Coronary artery (tissue), 2 donors: ENCODE results near the gene ARAF.
"Not testable (repeated sequence)": the region's sequence is repeated elsewhere in the genome, so short reads cannot be mapped to it uniquely, and the experiment has no call there.

Source experiments
- DNase-seq: peaks from one replicate; pipeline ENCODE4 v3.0.0-alpha.2; 2017; ENCODE audit warnings: low spot score
- H3K27ac ChIP-seq, 2 donors: fragments of 200-600 bp; sonication (generic); one replicate each; pipeline ENCODE4 v1.5.1; 2016 to 2019
- H3K4me3 ChIP-seq: fragments of 200-600 bp; sonication (generic); 2 replicates; pipeline ENCODE4 v1.5.1; 2016; ENCODE audit warnings: mild to moderate bottlenecking, moderate library complexity
- TF ChIP-seq, protein P1 (sequence below): fragments of 200-600 bp; sonication (generic); IDR thresholded peaks from one replicate; pipeline ENCODE4 v1.5.1; 2019; ENCODE audit warnings: antibody characterized with exemption

The ARAF gene

DNA sequence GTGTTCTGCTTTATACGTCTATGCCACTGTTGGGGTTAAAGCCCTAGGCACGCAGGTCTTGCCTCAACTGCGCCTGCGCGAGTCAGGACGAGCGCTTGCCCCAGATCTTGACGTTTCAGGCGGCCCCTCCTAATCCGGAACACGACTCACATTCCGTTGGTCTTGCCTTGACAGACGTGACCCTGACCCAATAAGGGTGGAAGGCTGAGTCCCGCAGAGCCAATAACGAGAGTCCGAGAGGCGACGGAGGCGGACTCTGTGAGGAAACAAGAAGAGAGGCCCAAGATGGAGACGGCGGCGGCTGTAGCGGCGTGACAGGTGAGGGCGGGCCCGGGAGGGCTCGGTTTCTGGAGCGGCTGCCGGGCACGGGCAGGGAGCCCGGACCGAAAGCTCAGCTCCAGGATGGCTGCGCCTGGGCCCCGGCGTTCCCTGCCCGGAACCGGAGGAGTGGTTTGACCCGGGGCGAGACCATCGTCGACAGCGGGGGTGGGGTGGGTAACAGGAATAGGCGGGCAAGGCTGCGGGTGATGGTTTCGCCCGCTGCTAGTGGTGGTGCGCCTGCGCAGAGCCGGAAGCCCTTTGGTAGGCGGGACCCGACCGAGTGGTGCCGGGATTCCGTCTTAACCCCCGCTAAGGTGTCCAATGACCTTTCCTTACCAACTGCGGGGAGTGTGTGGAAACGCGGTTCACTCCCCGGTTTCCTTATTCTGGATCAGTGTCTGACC is at the start of gene ARAF:
TSS of gene ARAF (plus strand) at position 272 of the 725 bp plus-strand sequence. CDS start 1,763 bp downstream, outside the sequence.
- H3K4me3 ChIP-seq = peak within 1 kb of the TSS; percentile 71
- H3K27ac ChIP-seq = peak within 1 kb of the TSS; percentile 85 to 90
- peak; percentile 97 for DNase-seq
- TF ChIP-seq, protein P1, sequence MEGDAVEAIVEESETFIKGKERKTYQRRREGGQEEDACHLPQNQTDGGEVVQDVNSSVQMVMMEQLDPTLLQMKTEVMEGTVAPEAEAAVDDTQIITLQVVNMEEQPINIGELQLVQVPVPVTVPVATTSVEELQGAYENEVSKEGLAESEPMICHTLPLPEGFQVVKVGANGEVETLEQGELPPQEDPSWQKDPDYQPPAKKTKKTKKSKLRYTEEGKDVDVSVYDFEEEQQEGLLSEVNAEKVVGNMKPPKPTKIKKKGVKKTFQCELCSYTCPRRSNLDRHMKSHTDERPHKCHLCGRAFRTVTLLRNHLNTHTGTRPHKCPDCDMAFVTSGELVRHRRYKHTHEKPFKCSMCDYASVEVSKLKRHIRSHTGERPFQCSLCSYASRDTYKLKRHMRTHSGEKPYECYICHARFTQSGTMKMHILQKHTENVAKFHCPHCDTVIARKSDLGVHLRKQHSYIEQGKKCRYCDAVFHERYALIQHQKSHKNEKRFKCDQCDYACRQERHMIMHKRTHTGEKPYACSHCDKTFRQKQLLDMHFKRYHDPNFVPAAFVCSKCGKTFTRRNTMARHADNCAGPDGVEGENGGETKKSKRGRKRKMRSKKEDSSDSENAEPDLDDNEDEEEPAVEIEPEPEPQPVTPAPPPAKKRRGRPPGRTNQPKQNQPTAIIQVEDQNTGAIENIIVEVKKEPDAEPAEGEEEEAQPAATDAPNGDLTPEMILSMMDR = no peak

DNA sequence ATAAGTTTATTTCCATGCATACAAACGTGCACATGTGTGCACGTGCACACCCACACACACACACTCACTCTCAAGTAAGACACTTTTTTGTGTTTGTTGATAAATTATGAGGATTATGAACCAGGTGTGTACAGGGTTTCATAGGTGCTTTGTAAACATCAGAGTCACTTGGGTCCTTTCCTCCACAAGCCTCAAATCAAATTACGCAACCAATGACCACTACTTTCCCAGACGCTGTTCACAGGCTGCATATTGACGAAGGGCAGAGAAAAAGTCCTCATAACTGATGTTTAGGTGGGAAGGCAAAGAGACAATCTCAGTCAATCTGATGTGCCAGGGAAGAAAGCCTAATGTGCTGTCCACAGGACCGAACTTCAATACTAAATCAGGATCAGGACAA is 48.6 kb upstream of the ARAF start:
- not testable (repeated sequence) for DNase-seq, H3K27ac ChIP-seq, H3K4me3 ChIP-seq

DNA sequence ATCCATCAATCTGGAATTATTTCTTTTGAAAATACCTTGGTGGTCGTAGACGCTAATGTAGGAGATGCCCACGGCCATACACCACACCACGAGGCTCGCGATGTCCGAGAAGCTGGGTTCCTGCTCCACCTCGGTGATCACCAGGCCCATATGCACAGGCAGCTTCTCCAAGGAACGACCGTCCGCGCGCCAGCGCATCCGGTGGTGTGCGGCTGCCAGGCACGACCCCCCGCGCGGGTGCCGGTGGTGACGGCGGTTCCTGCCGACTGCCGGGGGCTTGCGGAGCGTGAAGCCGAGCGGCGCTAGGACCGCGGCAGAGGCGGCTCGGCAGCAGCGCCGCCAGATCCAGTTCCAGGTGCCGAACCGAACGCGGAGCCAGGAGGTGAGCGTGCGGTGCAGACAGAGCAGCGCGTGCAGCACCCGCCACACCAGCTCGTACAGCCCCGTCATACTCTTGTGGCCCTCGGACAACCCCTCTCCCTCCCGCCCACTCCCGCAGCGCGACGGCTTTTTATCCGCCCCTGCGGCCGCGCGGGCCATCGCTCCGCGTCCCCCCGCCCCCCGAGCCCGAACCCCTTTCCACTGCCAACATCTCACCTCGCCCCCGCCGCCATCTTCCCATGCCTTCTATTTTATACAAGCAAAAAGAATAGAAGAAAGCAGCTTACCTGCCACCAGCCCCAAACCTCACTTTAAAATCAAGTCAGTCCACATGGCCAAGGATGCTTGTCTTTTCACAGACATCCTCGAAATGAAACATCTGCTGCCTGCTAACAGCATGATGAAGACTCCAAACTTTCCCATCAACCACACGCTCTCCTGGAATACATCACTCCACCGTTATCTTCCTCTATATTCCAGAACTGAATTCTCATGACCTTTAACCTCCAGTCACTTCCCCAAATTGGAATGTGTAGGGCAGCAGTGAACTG is 47.7 kb upstream of the ARAF start:
- not testable (repeated sequence) for H3K27ac ChIP-seq, DNase-seq
- H3K4me3 ChIP-seq = peak overlapping the region; percentile 65

DNA sequence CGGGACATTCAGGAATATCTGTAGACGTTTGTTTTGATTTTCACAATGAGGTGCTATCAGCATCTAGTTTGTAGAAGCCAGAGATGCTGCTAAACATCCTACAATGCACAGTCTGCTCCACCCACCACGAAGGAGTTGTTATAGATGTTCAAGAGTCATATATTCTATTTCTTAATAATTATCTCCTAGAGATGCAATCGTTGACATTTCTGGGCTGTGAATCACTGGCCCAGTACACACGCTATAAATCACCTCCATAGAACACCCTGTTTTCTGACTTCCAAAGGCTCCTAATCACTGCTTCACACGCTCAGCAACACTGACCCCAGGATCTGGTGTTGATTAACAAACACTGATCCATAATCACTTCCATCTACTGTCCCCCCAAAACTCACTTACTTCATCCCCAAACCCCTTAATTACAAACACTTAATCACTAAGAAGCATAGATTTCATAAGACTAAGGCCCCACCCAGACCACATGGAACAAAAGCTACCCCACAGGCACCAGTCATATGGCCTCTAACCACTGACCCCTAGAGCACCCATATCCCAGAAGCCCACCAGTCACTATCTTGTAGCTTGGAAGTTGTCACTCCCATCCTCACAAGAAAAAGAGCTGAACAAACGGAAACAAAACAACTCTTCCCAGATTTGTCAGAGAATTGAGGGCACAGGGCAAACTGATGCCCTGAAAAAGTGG is 46.3 kb upstream of the ARAF start:
- no peak for DNase-seq

DNA sequence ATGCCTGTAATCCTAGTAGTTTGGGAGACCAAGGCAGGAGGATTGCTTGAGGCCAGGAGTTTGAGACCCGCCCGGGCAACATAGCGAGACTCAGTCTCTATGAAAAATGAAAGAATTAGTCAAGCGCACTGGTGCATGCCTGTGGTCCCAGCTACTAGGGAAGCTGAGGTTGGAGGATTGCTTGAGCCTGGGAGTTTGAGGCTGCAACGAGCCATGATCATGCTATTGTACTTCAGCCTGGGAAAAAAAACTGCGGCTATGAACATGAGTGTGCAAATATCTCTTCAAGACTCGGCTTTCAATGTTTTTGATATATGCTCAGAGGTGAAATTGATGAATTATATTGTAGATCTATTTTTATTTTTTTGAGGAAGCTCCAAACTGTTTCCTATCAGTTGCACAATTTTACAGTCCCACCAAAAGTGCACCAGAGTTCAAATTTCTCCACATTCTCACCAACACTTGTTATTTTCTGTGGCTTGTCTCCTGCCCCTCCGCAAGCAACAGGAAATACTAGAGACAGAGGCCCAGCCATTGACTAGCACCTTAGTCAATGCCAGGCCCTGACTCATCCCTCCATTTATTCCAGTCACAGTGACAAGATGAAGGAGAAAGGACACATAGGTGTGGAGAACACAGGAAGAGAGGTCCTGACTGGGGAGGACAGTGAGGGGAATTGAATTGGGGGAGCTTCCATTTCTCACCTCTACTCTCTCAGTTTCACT is 44.9 kb upstream of the ARAF start:
- no peak overlapping the region for H3K27ac ChIP-seq
- TF ChIP-seq, protein P1 = no peak
- H3K4me3 ChIP-seq = no peak overlapping the region

More for the DNA sequence above, 46.3 kb upstream of the ARAF start:
- no peak overlapping the region for H3K4me3 ChIP-seq
- no peak overlapping the region for H3K27ac ChIP-seq
- TF ChIP-seq, protein P1 = no peak

DNA sequence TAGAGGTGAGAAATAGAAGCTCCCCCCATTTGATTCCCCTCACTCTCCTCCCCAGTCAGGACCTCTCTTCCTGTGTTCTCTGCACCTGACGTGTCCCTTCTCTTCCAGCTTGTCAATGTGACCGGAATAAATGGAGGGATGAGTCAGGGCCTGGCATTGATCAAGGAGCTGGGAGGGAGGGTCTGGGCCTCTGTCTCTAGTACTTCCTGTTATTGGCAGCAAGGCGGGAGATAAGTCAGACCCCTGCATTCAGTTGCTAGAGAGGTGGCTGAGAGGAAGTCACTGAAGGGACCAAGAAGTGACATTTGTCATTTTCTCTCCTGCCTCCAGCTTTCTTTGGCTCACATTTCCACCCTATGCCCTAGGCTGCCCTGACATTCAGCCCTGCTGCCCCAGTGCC is 42.9 kb upstream of the ARAF start:
- H3K27ac ChIP-seq = no peak overlapping the region
- TF ChIP-seq, protein P1 = no peak
- DNase-seq = no peak
- no peak overlapping the region for H3K4me3 ChIP-seq

More for the DNA sequence above, 44.9 kb upstream of the ARAF start:
- DNase-seq = no peak

DNA sequence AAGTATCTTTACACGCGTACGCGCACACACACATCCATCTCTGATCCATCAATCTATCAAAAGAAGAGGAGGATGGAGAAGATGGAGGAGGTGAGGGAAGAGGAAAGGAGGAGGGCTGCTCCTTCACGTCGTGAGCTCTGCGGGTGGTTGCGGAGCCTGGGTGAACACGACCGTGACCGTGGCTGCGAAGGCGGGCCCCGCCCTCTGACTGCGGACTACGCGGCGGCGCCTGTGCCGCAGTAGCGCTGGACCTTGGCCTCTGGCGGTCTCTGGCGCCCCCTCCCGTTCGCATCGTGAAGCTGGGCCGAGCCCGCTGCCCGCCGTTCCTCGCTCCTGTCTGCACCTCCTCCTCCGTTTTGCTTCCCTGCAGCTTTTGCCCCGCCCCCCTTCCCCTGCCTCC is 37.7 kb upstream of the ARAF start:
- Histone ChIP-seq H3K4me3 (peak overlapping the region; percentile 67), H3K27ac (no peak overlapping the region)
- TF ChIP-seq, protein P1 = peak; percentile 63
- peak; percentile 84 for DNase-seq
